ENCODE data around the gene ATP2A2. TPM values are rescaled to one million over a fixed set of nuclear protein-coding genes. Genes with fewer than 3 reads are reported as not detected.

ATP2A2 gene
- total and polyA plus RNA-seq, 4 donors: 129 to 304 (median 263) TPM

GRCh38 chr12:110286623-110287022 is 5.6 kb downstream of the ATP2A2 start:
- Histone ChIP-seq H3K27me3 (ENCODE audit: control insufficient read depth, insufficient read depth, low read length) (no peaks in the 10 kb centered on the region), H3K36me3 (ENCODE audit: control insufficient read depth, insufficient read depth, low read length) (peaks cover 20% of the 10 kb centered on the region), H3K4me3 (ENCODE audit: low read depth, low read length) (no peak overlapping the region), H3K27ac (ENCODE audit: low read depth, low read length) (no peak overlapping the region), H3K9me3 (ENCODE audit: control insufficient read depth, insufficient read depth, low read length) (no peaks in the 10 kb centered on the region), H3K4me1 (ENCODE audit: control insufficient read depth, insufficient read depth, low read length) (no peaks in the 10 kb centered on the region)
- no peak for DNase-seq (ENCODE audit: low read depth in 4 of 6, low spot score in 6 of 6)
- no CpG with 5 or more reads among the region's 7 CpGs for WGBS (ENCODE audit: insufficient coverage)

GRCh38 chr12:110287986-110288385 is 6.9 kb downstream of the ATP2A2 start:
- 91% methylated on average over 2 of the region's 3 CpGs for WGBS (ENCODE audit: insufficient coverage)
- no peaks in the 10 kb centered on the region for H3K27me3 ChIP-seq (ENCODE audit: control insufficient read depth, insufficient read depth, low read length)
- no peaks in the 10 kb centered on the region for H3K9me3 ChIP-seq (ENCODE audit: control insufficient read depth, insufficient read depth, low read length)
- no peaks in the 10 kb centered on the region for H3K4me1 ChIP-seq (ENCODE audit: control insufficient read depth, insufficient read depth, low read length)
- peaks cover 31% of the 10 kb centered on the region for H3K36me3 ChIP-seq (ENCODE audit: control insufficient read depth, insufficient read depth, low read length)
- no peak overlapping the region for H3K27ac ChIP-seq (ENCODE audit: low read depth, low read length)
- no peak for DNase-seq (ENCODE audit: low read depth in 4 of 6, low spot score in 6 of 6)
- H3K4me3 ChIP-seq (ENCODE audit: low read depth, low read length): no peak overlapping the region

- H3K27ac ChIP-seq (ENCODE audit: low read depth, low read length): no peak overlapping the region
- no peaks in the 10 kb centered on the region for H3K4me1 ChIP-seq (ENCODE audit: control insufficient read depth, insufficient read depth, low read length)
Measured at GRCh38 chr12:110289044-110289710, 8.1 kb downstream of the ATP2A2 start.

GRCh38 chr12:110289711-110290078 is 8.6 kb downstream of the ATP2A2 start:
- Histone ChIP-seq H3K27me3 (ENCODE audit: control insufficient read depth, insufficient read depth, low read length) (no peaks in the 10 kb centered on the region), H3K4me3 (ENCODE audit: low read depth, low read length) (no peak overlapping the region), H3K9me3 (ENCODE audit: control insufficient read depth, insufficient read depth, low read length) (no peaks in the 10 kb centered on the region), H3K36me3 (ENCODE audit: control insufficient read depth, insufficient read depth, low read length) (peaks cover 47% of the 10 kb centered on the region), H3K27ac (ENCODE audit: low read depth, low read length) (no peak overlapping the region), H3K4me1 (ENCODE audit: control insufficient read depth, insufficient read depth, low read length) (no peaks in the 10 kb centered on the region)
- no peak for DNase-seq (ENCODE audit: low read depth in 4 of 6, low spot score in 6 of 6)
- no CpG with 5 or more reads among the region's 2 CpGs for WGBS (ENCODE audit: insufficient coverage)

More at GRCh38 chr12:110289044-110289710, 8.1 kb downstream of the ATP2A2 start:
- no peaks in the 10 kb centered on the region for H3K27me3 ChIP-seq (ENCODE audit: control insufficient read depth, insufficient read depth, low read length)
- H3K9me3 ChIP-seq (ENCODE audit: control insufficient read depth, insufficient read depth, low read length): no peaks in the 10 kb centered on the region
- H3K36me3 ChIP-seq (ENCODE audit: control insufficient read depth, insufficient read depth, low read length): peaks cover 42% of the 10 kb centered on the region
- DNase-seq (ENCODE audit: low read depth in 4 of 6, low spot score in 6 of 6): no peak
- no peak overlapping the region for H3K4me3 ChIP-seq (ENCODE audit: low read depth, low read length)
- WGBS (ENCODE audit: insufficient coverage): no CpG with 5 or more reads among the region's 3 CpGs

GRCh38 chr12:110301065-110301806 is 20.2 kb downstream of the ATP2A2 start:
- no peak overlapping the region for H3K4me3 ChIP-seq (ENCODE audit: low read depth, low read length)
- H3K27ac ChIP-seq (ENCODE audit: low read depth, low read length): no peak overlapping the region
- no peak for DNase-seq (ENCODE audit: low read depth in 4 of 6, low spot score in 6 of 6)
- no peaks in the 10 kb centered on the region for H3K4me1 ChIP-seq (ENCODE audit: control insufficient read depth, insufficient read depth, low read length)
- H3K27me3 ChIP-seq (ENCODE audit: control insufficient read depth, insufficient read depth, low read length): no peaks in the 10 kb centered on the region
- H3K36me3 ChIP-seq (ENCODE audit: control insufficient read depth, insufficient read depth, low read length): peaks cover 54% of the 10 kb centered on the region
- H3K9me3 ChIP-seq (ENCODE audit: control insufficient read depth, insufficient read depth, low read length): no peaks in the 10 kb centered on the region
- WGBS (ENCODE audit: insufficient coverage): 73% methylated on average over 4 of the region's 5 CpGs

- H3K27ac ChIP-seq (ENCODE audit: low read depth, low read length): no peak overlapping the region
- no peaks in the 10 kb centered on the region for H3K27me3 ChIP-seq (ENCODE audit: control insufficient read depth, insufficient read depth, low read length)
- H3K36me3 ChIP-seq (ENCODE audit: control insufficient read depth, insufficient read depth, low read length): peaks cover 42% of the 10 kb centered on the region
- WGBS (ENCODE audit: insufficient coverage): 90% methylated on average over 2 of the region's 4 CpGs
- no peaks in the 10 kb centered on the region for H3K4me1 ChIP-seq (ENCODE audit: control insufficient read depth, insufficient read depth, low read length)
- no peaks in the 10 kb centered on the region for H3K9me3 ChIP-seq (ENCODE audit: control insufficient read depth, insufficient read depth, low read length)
- no peak for DNase-seq (ENCODE audit: low read depth in 4 of 6, low spot score in 6 of 6)
- H3K4me3 ChIP-seq (ENCODE audit: low read depth, low read length): no peak overlapping the region
Measured at GRCh38 chr12:110304061-110304551, 23.1 kb downstream of the ATP2A2 start.

- H3K4me3 ChIP-seq (ENCODE audit: low read depth, low read length): no peak overlapping the region
- no peaks in the 10 kb centered on the region for H3K27me3 ChIP-seq (ENCODE audit: control insufficient read depth, insufficient read depth, low read length)
- H3K36me3 ChIP-seq (ENCODE audit: control insufficient read depth, insufficient read depth, low read length): peaks cover 35% of the 10 kb centered on the region
- H3K9me3 ChIP-seq (ENCODE audit: control insufficient read depth, insufficient read depth, low read length): no peaks in the 10 kb centered on the region
- H3K4me1 ChIP-seq (ENCODE audit: control insufficient read depth, insufficient read depth, low read length): no peaks in the 10 kb centered on the region
- DNase-seq (ENCODE audit: low read depth in 4 of 6, low spot score in 6 of 6): no peak
- no CpG with 5 or more reads among the region's 3 CpGs for WGBS (ENCODE audit: insufficient coverage)
- H3K27ac ChIP-seq (ENCODE audit: low read depth, low read length): no peak overlapping the region
Measured at GRCh38 chr12:110307372-110307771, 26.3 kb downstream of the ATP2A2 start.

- no peaks in the 10 kb centered on the region for H3K4me1 ChIP-seq (ENCODE audit: control insufficient read depth, insufficient read depth, low read length)
Measured at GRCh38 chr12:110310763-110311162, 29.7 kb downstream of the ATP2A2 start.

GRCh38 chr12:110311903-110312302 is 30.9 kb downstream of the ATP2A2 start:
- Histone ChIP-seq H3K36me3 (ENCODE audit: control insufficient read depth, insufficient read depth, low read length) (peaks cover 22% of the 10 kb centered on the region), H3K9me3 (ENCODE audit: control insufficient read depth, insufficient read depth, low read length) (no peaks in the 10 kb centered on the region), H3K4me3 (ENCODE audit: low read depth, low read length) (no peak overlapping the region), H3K27ac (ENCODE audit: low read depth, low read length) (no peak overlapping the region), H3K27me3 (ENCODE audit: control insufficient read depth, insufficient read depth, low read length) (no peaks in the 10 kb centered on the region), H3K4me1 (ENCODE audit: control insufficient read depth, insufficient read depth, low read length) (no peaks in the 10 kb centered on the region)
- 96% methylated on average over 6 of the region's 6 CpGs for WGBS (ENCODE audit: insufficient coverage)
- DNase-seq (ENCODE audit: low read depth in 4 of 6, low spot score in 6 of 6): no peak

More at GRCh38 chr12:110310763-110311162, 29.7 kb downstream of the ATP2A2 start:
- DNase-seq (ENCODE audit: low read depth in 4 of 6, low spot score in 6 of 6): no peak
- H3K27ac ChIP-seq (ENCODE audit: low read depth, low read length): no peak overlapping the region
- peaks cover 29% of the 10 kb centered on the region for H3K36me3 ChIP-seq (ENCODE audit: control insufficient read depth, insufficient read depth, low read length)
- no peak overlapping the region for H3K4me3 ChIP-seq (ENCODE audit: low read depth, low read length)
- H3K27me3 ChIP-seq (ENCODE audit: control insufficient read depth, insufficient read depth, low read length): no peaks in the 10 kb centered on the region
- no peaks in the 10 kb centered on the region for H3K9me3 ChIP-seq (ENCODE audit: control insufficient read depth, insufficient read depth, low read length)

Measured in spinal cord (tissue), 10 donors.